ENCODE results near the gene FBLN7. TPM values are rescaled to one million over a fixed set of nuclear protein-coding genes. Genes with fewer than 3 reads are reported as not detected.
"Not testable (repeated sequence)": the region's sequence is repeated elsewhere in the genome, so short reads cannot be mapped to it uniquely, and the experiment has no call there.

Gene FBLN7, protein sequence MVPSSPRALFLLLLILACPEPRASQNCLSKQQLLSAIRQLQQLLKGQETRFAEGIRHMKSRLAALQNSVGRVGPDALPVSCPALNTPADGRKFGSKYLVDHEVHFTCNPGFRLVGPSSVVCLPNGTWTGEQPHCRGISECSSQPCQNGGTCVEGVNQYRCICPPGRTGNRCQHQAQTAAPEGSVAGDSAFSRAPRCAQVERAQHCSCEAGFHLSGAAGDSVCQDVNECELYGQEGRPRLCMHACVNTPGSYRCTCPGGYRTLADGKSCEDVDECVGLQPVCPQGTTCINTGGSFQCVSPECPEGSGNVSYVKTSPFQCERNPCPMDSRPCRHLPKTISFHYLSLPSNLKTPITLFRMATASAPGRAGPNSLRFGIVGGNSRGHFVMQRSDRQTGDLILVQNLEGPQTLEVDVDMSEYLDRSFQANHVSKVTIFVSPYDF
- total RNA-seq: 2.0 and 4.0 TPM in 2 replicates

DNA sequence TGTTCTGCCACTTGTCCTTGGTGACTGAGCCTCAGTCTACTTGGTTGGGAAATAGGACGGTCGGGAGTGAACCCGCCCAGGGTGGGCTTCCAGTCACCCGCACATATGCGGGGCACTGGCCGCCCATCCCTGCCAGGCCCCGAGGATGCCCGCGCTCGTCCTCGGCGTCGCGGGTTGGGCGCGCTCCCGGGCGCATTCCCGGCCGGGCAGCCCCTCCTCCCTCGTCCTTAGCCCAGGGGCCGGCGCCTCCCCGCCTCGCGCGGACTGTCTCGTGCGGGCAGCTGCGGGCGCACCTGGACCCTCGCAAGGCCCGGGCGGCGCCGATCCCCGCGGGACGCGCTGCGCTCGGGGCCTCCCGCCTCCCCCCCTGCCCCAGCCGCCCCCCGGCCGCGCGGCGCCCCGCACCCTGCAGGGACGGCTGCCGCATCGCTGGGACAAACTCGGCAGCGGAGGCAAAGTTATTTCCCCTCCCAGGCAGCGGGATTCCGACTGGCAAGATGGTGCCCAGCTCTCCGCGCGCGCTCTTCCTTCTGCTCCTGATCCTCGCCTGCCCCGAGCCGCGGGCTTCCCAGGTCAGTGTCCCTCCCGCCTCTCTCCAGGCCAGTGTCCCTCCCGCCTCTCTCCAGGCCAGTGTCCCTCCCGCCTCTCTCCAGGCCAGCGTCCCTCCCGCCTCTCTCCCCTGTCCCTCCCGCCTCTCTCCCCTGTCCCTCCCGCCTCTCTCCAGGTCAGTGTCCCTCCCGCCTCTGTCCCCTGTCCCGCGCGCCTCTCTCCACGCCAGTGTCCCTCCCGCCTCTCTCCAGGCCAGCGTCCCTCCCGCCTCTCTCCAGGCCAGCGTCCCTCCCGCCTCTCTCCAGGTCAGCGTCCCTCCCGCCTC, at the start of gene FBLN7:
Gene FBLN7 (plus strand): TSS at position 227 of the 874 bp plus-strand sequence. CDS start 271 bp downstream, at position 498.
- DNase-seq (ENCODE audit: low read depth, low spot score): no peak

DNA sequence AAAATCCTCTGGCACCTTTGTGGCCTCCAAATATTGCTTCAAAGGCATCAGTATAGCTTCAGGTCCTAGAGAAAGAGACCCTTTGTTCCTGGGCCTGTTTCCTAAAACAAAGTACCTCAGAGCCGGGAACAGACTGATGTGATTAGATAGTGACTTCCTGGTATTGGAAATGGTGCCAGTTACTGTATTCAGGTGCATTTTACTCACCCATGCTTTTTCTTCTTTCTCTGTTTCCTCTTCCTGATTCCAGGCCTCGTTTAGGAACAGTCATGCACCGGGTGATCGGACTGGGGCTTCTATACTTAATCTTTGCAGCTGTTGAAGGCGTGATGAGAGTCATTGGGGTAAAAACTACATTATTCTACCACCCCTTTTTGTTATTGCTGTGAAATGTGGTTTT, 48.8 kb upstream of the FBLN7 start:
- no peak for DNase-seq (ENCODE audit: low read depth, low spot score)

DNA sequence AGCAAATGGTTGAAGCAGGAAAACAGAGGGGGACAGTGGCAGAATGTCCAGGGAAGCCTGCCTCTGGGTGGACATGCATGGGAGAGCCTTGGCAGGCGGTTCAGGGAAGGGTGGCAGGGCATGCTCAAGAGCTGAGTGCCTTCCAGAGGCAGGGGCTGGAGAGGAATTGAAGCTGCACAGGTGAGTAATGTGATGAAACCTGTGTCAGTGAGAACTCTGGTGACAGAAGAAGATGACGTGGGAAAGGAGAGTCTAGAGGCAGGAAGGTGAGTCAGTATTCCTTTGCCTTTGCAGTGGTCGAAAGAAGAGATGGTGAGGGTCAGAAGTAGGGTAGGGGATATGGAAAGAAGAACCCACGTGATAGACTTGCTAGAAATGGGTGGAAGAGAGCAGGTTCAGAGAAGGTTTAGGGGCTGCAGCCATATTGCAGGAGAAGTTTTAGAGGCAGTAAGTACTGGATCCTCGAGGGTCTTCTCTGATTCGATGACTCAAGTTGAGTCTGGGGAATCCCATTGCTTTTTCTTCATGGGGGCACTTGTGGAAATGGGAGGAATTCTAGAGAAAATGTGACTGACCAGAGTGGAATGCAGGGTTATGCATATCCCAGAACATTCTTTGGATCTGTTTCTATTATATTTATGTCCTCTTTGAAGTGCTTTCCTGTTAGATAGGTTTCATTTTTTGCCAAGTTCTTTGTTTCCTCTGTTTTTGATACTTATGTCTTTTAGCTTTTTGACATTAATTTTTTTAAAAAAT, 45.7 kb upstream of the FBLN7 start:
- DNase-seq (ENCODE audit: low read depth, low spot score): peak; percentile 87

DNA sequence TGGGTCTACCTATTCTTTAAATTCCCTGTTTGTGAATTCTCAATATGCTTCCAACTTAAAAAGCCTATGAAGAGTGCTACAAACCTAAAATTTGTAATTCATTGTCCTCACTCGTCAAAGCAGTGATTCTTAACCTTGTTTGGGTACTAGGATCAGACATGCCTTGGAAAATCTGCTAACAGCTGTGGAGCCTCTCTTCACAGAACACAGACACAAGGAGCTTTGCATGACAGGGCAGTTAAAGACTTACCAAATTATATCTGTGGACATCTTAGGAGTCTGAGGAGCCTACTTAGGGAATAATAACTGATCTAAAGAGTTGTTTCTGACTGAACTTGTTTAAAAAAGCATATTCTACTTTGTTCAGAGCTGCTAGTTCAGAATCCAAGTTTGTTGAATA, 45.0 kb upstream of the FBLN7 start:
- DNase-seq (ENCODE audit: low read depth, low spot score): no peak

DNA sequence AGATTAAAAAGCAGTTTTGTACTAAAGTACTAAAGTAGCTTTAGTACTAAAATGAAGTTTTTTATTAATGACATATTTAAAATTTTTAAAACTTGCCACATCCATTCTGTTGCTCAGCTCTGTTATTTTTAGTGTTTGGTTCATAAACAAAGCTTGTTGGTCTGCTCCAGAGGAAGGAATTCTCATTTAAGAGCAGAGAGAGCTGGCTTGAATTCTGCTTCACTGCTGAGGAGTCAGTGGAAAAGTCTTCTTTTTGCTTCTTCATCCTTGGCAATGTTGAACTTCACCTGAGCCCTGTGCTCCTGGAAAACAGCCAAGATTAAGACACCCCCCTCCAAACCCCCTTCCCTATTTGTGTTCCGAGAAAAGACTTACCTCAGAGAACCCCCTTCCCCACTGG, 42.5 kb upstream of the FBLN7 start:
- no peak for DNase-seq (ENCODE audit: low read depth, low spot score)

DNA sequence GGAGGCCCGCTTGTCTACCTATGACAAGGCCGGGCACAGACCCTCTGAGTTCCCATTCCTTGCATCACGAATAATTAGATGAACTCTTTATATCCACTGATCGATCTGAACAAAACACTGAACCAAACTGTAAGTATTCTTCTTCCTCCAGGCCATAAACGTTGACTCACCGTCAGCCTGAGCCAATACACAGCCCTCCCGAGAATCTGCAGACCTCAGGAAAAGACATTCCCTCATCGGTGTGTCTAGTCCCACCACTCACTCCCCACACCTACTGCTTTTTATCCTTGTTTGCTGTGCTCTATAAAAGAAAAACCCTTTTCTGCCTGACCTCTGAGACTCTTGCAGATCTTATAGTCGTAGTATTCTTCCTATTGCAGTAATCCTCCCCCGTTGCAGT, 42.1 kb upstream of the FBLN7 start:
- DNase-seq (ENCODE audit: low read depth, low spot score): no peak

DNA sequence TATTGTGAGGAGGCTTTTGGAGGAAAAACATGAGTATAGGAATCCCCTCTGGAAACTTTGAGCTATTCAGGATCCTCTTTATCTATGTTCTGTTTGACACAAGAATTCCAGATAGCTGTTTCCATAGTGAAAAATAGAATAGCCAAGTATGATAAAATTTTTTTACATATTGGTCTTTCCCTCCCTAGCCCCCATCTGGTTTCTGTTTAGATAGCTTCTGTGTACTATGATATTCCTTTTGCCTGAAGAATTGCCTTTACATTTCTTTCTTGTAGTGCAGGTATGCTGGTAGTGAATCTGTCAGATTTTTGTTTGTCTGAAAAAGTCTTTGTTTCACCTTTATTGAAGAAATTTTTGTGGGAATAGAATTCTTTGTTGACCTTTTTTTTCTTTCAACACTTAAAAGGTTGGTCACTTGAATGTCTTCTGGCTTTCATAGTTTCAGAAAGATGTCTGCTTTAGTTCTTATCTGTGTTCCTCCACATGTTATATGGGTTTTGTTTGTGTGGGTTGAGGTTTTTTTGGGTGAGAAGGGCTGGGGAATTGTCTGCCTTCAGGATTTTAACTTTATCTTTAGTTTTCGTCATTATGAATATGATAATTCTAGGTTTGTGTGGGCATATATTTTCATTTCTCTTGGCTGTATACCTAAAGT, 29.9 kb upstream of the FBLN7 start:
- DNase-seq (ENCODE audit: low read depth, low spot score): no peak

DNA sequence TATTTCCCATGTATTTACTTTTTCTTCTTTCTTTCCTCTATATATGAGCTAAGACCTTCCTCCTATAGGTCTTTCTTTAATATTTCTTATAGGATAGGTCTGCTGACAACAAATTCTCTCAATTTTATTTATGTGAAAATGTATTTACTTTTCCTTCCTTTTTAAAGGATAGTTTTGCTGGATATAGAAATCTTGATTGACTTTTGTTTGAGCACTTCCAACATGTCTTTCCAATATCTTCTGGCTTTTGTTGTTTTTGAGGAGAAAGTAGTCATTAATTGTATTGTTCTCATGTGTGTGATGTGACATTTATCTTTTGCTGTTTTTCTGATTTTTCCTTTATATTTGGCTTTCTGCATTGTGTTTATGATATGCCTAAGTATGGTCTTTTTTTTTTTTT, 28.9 kb upstream of the FBLN7 start:
- no peak for DNase-seq (ENCODE audit: low read depth, low spot score)

DNA sequence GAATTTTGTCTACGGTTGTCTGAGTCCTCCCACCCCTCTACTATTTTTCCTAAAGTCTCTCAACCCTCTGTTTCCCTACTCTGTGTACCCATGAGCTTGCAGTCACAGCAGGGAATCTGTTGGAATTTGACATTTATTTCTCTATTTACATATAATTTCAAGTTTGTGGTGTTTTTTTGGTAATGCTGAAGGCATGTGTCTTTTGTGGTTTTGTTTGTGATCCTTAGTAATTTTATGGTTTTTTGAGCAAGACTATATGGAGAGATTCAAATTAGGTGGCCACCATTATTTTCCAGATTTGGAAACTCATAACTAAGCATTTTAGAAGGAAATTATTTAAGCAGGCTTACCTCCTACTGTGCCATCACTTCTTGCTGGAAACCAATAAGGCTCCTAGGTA, 27.2 kb upstream of the FBLN7 start:
- DNase-seq (ENCODE audit: low read depth, low spot score): no peak

DNA sequence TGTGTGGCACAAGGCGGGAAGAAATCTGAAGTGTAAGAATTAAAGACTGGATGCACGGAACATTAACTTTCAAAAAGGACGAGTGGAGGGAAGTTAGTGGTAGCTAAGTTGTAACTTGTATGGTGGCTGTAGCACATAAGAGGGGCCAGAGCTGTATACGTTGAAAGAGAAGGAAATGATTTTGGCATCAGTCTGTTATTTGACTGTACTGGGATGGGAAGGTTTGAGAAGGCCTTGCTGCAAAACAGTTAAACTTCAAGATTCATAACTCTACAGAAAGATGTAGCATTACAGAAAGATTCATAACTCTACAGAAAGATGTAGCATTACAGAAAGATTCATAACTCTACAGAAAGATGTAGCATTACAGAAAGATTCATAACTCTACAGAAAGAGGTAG, 24.8 kb upstream of the FBLN7 start:
- DNase-seq (ENCODE audit: low read depth, low spot score): not testable (repeated sequence)

DNA sequence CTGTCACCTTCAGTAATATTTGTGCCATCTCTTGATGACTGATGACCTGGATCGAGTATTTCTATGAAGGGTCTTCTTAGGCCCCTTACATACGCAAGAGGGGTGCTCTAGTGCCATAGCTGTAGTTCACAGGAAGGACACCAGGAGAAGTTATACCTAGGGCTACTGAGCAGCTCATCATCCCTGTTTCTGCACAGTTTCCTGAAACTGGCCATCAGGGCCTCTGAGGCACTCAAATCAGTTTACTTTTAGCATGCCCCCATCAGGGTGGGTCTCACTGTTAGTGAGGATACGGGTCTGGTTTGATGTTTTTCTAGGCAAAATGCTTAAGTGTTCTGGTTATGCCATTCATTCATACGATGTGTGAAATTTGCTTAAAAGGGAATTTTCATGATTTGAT, 20.0 kb upstream of the FBLN7 start:
- DNase-seq (ENCODE audit: low read depth, low spot score): no peak

DNA sequence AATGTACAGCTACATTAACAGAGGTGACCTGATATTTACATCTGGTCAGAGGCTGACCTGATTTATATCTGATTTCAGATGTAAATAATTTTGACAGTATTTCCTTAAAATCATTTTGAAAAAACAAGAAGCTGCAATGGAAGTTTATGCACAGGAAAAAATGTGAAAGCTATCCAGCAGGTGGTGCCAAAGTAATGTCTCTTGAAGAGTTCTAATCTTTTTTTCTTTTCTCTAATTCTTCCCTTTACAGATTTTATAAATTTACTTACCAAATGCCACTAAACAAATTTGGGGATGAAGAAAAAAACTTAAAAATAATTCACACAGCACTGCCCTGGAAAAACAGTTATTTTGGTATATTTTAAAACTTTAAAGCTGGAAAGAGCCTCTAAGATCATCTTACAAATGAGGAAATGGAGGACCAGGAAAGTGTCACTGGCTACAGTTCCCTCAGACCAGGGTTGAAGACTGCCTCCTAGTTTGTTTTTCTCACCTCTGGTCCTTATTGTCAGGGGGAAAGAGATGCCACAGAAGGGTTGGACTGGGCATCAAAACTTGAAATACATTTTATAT, 16.4 kb upstream of the FBLN7 start:
- DNase-seq (ENCODE audit: low read depth, low spot score): no peak

DNA sequence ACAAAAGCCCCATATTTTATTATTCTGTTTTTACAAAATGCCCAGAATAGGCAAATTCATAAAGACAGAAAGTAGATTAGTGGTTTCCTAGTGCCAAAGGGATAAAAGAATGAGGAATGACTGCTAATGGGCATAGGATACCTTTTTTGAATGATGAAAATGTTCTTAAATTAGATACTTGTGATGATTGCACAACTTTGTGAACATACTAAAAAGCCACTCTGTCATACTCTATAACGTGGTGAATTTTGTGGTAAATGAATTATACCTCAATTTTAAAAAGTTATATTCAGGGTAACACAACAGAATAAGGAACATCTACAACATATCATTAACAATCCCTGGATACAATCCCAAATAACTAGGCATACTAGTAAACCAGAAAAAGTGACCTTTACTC, 9.1 kb upstream of the FBLN7 start:
- DNase-seq (ENCODE audit: low read depth, low spot score): no peak

DNA sequence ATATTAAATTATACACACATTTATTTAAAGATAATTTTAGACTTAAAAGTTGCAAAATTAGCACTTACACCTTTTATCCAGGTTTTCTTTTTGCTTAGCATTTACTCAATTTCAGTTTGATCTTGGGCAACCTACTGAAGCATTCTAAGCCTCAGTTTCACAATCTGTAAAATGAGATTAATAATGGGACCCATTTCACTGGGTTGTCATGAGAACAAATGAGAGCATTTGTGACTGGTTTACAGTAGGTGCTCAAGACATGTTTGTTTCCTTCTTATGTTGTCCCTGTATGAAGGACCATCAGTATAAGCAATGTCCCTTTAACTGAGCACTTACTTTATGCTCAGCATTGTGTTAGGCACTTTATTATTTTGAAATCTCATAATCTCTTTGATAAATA, 4.8 kb upstream of the FBLN7 start:
- no peak for DNase-seq (ENCODE audit: low read depth, low spot score)

DNA sequence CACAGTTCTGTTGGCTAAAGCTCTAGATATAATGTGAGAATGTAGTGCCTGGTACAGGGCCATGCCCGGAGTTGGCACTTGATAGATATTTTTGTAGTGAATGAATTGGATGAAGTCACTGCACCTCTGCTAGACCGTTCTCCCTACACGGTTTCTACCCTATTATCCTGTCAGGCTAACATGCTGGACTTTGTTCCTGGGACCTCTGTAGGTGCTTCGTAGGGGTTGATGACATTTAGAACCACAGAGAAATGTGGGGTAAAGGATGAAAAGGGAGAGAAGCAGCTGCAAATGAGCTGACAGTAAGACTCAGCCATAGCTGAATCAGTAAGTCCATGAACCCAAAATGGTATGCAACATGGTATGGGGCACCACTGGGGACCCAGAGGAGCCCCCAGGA, 4.1 kb upstream of the FBLN7 start:
- no peak for DNase-seq (ENCODE audit: low read depth, low spot score)

DNA sequence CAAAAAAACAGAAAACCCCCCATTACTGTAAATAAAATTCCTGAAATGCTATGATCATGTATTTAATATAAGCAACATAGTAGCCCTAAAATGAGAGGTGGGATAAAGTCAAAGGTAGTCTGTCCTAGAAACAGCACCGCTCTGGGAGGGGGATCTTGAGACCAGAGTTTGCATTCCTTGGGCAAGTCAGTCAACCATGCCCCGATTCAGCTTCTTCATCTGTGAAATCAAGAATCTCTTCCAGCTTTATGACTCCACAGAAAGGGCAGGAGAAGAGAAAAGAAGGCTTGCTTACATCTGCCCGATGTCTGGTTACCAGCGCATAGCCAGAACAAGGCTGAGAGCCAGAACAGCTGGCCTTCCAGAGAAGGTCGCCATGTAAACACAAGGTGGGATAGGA, 2.1 kb upstream of the FBLN7 start:
- no peak for DNase-seq (ENCODE audit: low read depth, low spot score)

DNA sequence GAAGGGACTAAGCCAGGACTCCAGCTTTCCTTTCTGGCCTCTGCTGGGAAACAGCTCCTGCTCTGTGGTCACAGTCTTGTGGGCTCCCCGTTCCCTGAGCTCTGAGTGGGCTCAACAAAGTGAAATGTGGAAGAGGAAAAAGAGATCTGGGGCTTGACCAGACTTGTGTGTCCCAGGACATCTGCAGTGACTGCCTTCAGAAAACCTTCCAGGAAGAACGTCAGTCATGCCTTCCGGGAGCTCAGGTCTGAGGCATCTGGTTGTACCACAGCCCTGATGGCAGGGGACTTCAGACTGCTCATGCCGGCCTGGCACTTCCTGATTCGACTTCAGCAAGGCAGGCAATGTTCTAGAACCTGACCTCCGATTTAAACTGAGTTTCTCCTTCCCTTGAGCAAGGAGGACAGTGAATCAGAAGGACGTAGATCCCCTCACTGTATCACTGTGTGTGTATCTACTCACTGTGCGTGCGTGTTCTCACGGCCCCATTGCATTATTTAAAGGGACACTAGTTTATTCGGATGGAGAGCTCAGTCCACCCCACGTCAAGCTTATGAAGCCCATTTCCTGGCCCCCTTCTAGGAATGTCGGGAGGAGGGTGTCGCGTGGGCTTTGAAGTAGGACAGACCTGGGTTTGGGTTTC, 548 bp upstream of the FBLN7 start:
- DNase-seq (ENCODE audit: low read depth, low spot score): no peak

DNA sequence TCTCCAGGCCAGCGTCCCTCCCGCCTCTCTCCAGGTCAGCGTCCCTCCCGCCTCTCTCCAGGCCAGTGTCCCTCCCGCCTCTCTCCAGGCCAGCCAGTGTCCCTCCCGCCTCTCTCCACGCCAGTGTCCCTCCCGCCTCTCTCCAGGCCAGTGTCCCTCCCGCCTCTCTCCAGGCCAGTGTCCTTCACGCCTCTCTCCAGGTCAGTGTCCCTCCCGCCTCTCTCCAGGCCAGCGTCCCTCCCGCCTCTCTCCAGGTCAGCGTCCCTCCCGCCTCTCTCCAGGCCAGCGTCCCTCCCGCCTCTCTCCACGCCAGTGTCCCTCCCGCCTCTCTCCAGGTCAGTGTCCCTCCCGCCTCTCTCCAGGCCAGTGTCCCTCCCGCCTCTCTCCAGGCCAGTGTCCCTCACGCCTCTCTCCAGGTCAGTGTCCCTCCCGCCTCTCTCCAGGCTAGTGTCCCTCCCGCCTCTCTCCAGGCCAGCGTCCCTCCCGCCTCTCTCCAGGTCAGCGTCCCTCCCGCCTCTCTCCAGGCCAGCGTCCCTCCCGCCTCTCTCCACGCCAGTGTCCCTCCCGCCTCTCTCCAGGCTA, 939 bp downstream of the FBLN7 start:
- not testable (repeated sequence) for DNase-seq (ENCODE audit: low read depth, low spot score)

DNA sequence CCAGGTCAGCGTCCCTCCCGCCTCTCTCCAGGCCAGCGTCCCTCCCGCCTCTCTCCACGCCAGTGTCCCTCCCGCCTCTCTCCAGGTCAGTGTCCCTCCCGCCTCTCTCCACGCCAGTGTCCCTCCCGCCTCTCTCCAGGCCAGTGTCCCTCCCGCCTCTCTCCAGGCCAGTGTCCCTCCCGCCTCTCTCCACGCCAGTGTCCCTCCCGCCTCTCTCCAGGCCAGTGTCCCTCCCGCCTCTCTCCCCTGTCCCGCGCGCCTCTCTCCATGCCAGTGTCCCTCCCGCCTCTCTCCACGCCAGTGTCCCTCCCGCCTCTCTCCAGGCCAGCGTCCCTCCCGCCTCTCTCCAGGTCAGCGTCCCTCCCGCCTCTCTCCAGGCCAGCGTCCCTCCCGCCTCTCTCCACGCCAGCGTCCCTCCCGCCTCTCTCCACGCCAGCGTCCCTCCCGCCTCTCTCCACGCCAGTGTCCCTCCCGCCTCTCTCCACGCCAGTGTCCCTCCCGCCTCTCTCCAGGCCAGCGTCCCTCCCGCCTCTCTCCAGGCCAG, 1.5 kb downstream of the FBLN7 start:
- not testable (repeated sequence) for DNase-seq (ENCODE audit: low read depth, low spot score)
